ENCODE results near the gene HSD11B1.

Gene HSD11B1

GRCh38 chr1:209720826-209721225, 16.2 kb downstream of the HSD11B1 start:
- in situ Hi-C loops (cut with HindIII; ENCODE audit: low pct_unique_long_range_greater_than_20kb, low sequenced_read_pairs), result no loop called here
- TF ChIP-seq JUND (IDR thresholded peaks at IDR 0.05; ENCODE audit: low read depth), result no peak
- DNase-seq (ENCODE audit: low read depth in 1 of 2, low spot score in 1 of 2), result no peak

DNA sequence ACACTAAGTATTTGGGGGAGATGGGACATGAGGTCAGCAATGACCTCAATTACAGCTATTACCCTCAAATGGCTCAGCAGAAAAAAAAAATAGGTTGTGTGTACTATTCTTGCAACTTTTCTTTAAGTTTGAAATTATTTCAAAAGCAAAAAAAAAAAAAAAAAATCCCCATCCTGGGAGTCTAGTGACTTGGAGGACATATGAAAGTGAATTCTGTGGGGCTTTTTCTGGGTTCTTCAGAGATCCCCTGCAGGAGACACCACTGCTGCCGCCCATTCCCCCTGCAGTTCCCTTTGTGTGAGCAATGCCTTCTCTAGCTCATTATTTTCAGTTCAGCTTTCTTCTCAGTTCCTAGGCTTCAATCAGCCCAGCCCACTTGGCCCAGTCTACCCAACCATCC, 16.7 kb downstream of the HSD11B1 start:
- no peak for TF ChIP-seq JUND (IDR thresholded peaks at IDR 0.05; ENCODE audit: low read depth)
- in situ Hi-C loops (cut with HindIII; ENCODE audit: low pct_unique_long_range_greater_than_20kb, low sequenced_read_pairs), result no loop called here
- DNase-seq (ENCODE audit: low read depth in 1 of 2, low spot score in 1 of 2), result no peak

- in situ Hi-C loops (cut with HindIII; ENCODE audit: low pct_unique_long_range_greater_than_20kb, low sequenced_read_pairs), result no loop called here
- DNase-seq (ENCODE audit: low read depth in 1 of 2, low spot score in 1 of 2), result no peak
- TF ChIP-seq JUND (IDR thresholded peaks at IDR 0.05; ENCODE audit: low read depth), result no peak
Observed at GRCh38 chr1:209723265-209723664, 18.6 kb downstream of the HSD11B1 start.

- no peak for DNase-seq (ENCODE audit: low read depth in 1 of 2, low spot score in 1 of 2)
- no peak for TF ChIP-seq JUND (IDR thresholded peaks at IDR 0.05; ENCODE audit: low read depth)
- in situ Hi-C loops (cut with HindIII; ENCODE audit: low pct_unique_long_range_greater_than_20kb, low sequenced_read_pairs), result no loop called here
Observed at GRCh38 chr1:209723756-209724693, 19.4 kb downstream of the HSD11B1 start.

- in situ Hi-C loops (cut with HindIII; ENCODE audit: low pct_unique_long_range_greater_than_20kb, low sequenced_read_pairs), result no loop called here
- no peak for TF ChIP-seq JUND (IDR thresholded peaks at IDR 0.05; ENCODE audit: low read depth)
- DNase-seq (ENCODE audit: low read depth in 1 of 2, low spot score in 1 of 2), result no peak
Observed at GRCh38 chr1:209727286-209727685, 22.6 kb downstream of the HSD11B1 start.

GRCh38 chr1:209727785-209728184, 23.1 kb downstream of the HSD11B1 start:
- in situ Hi-C loops (cut with HindIII; ENCODE audit: low pct_unique_long_range_greater_than_20kb, low sequenced_read_pairs), result no loop called here
- DNase-seq (ENCODE audit: low read depth in 1 of 2, low spot score in 1 of 2), result no peak
- TF ChIP-seq JUND (IDR thresholded peaks at IDR 0.05; ENCODE audit: low read depth), result no peak

- no peak for DNase-seq (ENCODE audit: low read depth in 1 of 2, low spot score in 1 of 2)
- no peak for TF ChIP-seq JUND (IDR thresholded peaks at IDR 0.05; ENCODE audit: low read depth)
- in situ Hi-C loops (cut with HindIII; ENCODE audit: low pct_unique_long_range_greater_than_20kb, low sequenced_read_pairs), result no loop called here
Observed at GRCh38 chr1:209728466-209728865, 23.8 kb downstream of the HSD11B1 start.

DNA sequence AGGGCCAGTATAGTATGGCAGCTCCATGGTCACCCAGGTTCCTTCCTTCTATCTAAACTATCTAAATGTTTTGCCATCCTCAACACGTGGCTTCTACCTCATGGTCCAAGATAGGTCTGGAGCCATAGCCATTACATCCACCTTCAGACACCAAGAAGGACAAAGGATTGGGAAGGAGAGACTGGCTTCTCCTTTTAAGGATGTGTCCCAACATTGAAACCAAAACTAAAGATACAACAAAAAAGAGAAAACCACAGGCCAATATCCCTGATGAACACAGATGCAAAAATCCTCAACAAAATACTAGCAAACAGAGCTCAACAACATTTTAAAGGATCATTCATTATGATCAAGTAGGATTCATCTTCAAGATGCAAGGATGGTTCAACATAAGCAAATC, 24.8 kb downstream of the HSD11B1 start:
- in situ Hi-C loops (cut with HindIII; ENCODE audit: low pct_unique_long_range_greater_than_20kb, low sequenced_read_pairs), result no loop called here
- DNase-seq (ENCODE audit: low read depth in 1 of 2, low spot score in 1 of 2), result no peak
- TF ChIP-seq JUND (IDR thresholded peaks at IDR 0.05; ENCODE audit: low read depth), result no peak

DNA sequence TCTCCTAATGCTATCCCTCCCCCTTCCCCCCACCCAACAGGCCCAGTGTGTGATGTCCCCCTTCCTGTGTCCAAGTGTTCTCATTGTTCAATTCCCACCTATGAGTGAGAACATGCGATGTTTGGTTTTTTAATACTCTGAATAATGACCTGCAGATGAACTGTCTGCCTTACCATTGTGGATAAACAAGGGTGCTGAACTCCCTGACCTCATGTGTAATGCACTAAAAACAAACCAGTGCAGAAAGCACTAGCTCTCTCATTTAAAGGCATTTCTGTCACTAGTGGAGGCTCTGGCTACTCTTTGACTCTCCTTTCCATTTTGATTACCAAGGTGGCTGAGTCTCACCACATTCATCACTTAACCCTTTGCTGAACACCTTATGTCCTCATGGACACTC, 28.1 kb downstream of the HSD11B1 start:
- TF ChIP-seq JUND (IDR thresholded peaks at IDR 0.05; ENCODE audit: low read depth), result no peak
- in situ Hi-C loops (cut with HindIII; ENCODE audit: low pct_unique_long_range_greater_than_20kb, low sequenced_read_pairs), result no loop called here

GRCh38 chr1:209733409-209734192, 29.0 kb downstream of the HSD11B1 start:
- in situ Hi-C loops (cut with HindIII; ENCODE audit: low pct_unique_long_range_greater_than_20kb, low sequenced_read_pairs), result no loop called here
- no peak for TF ChIP-seq JUND (IDR thresholded peaks at IDR 0.05; ENCODE audit: low read depth)
- no peak for DNase-seq (ENCODE audit: low read depth in 1 of 2, low spot score in 1 of 2)

More for the DNA sequence above, 28.1 kb downstream of the HSD11B1 start:
- no peak for DNase-seq (ENCODE audit: low read depth in 1 of 2, low spot score in 1 of 2)

DNA sequence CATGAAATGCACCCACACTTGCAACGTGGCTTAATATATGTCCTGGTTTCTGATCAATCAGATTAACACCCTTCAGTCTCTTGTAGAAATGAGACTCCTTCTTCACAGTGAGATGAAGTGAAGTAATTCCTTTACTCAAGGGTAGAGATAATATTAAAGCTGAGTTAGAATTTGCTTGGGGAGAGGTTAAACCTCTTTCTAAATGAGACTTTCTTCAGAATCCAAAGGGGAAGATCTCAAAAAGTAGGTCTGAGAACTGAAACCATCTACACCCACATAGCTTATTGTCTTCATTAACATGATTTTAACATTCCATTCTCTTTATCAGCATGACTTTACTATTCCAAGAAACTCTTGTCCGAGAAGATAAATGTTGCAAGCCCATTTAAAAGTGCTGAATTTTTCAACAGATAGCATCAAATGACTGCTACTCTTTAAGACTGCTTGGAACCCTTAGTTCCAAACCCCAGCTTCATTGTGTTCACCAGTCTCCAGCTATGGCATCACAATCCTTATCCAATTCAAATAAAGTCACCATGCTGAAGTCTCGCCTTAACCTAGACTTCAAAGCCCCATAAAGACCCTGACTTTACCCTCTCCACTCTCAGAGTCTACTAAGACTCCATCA, 32.0 kb downstream of the HSD11B1 start:
- TF ChIP-seq JUND (IDR thresholded peaks at IDR 0.05; ENCODE audit: low read depth), result no peak
- no peak for DNase-seq (ENCODE audit: low read depth in 1 of 2, low spot score in 1 of 2)
- in situ Hi-C loops (cut with HindIII; ENCODE audit: low pct_unique_long_range_greater_than_20kb, low sequenced_read_pairs), result no loop called here

- TF ChIP-seq JUND (IDR thresholded peaks at IDR 0.05; ENCODE audit: low read depth), result no peak
- in situ Hi-C loops (cut with HindIII; ENCODE audit: low pct_unique_long_range_greater_than_20kb, low sequenced_read_pairs), result no loop called here
- DNase-seq (ENCODE audit: low read depth in 1 of 2, low spot score in 1 of 2), result no peak
Observed at GRCh38 chr1:209737118-209737505, 32.5 kb downstream of the HSD11B1 start.

- in situ Hi-C loops (cut with HindIII; ENCODE audit: low pct_unique_long_range_greater_than_20kb, low sequenced_read_pairs), result no loop called here
- TF ChIP-seq JUND (IDR thresholded peaks at IDR 0.05; ENCODE audit: low read depth), result no peak
- DNase-seq (ENCODE audit: low read depth in 1 of 2, low spot score in 1 of 2), result peak in 1 of 2 experiments; percentile 33
Observed at GRCh38 chr1:209738270-209738669, 33.6 kb downstream of the HSD11B1 start.

Data from T47D (cell line).